ENCODE measurements around the gene IRF5.
"Not testable (repeated sequence)": the region's sequence is repeated elsewhere in the genome, so short reads cannot be mapped to it uniquely, and the experiment has no call there.

IRF5 gene

GRCh38 chr7:128974241-128974934 lies 36.7 kb downstream of the IRF5 start:
- no peak for DNase-seq

GRCh38 chr7:128982105-128982504 lies 44.4 kb downstream of the IRF5 start:
- no peak for DNase-seq

- DNase-seq = no peak
These were observed 47.9 kb downstream of the IRF5 start for GRCh38 chr7:128985660-128986059.

- no peak for DNase-seq
These were observed 48.9 kb downstream of the IRF5 start for GRCh38 chr7:128986609-128987008.

GRCh38 chr7:128988372-128988771 lies 50.6 kb downstream of the IRF5 start:
- DNase-seq = no peak

GRCh38 chr7:128989961-128990360 lies 52.2 kb downstream of the IRF5 start:
- DNase-seq = no peak

GRCh38 chr7:128993419-128993818 lies 55.7 kb downstream of the IRF5 start:
- no peak for DNase-seq

GRCh38 chr7:128994560-128994959 lies 56.8 kb downstream of the IRF5 start:
- DNase-seq = not testable (repeated sequence)

GRCh38 chr7:128997181-128997580 lies 59.5 kb downstream of the IRF5 start:
- no peak for DNase-seq
